GM12874 (cell line): ENCODE results near the gene NR1D2.

Source experiments
- TF ChIP-seq, protein P1 (sequence below): IDR thresholded peaks from 2 replicates; pipeline ENCODE4 v1.5.1; 2011; ENCODE audit warnings: low read depth, mild to moderate bottlenecking, control low read depth, low read length, moderate library complexity; ENCODE audit not compliant: insufficient read depth

The NR1D2 gene

GRCh38 chr3:23926246-23926645 is 18.8 kb upstream of the NR1D2 start:
- TF ChIP-seq, protein P1, sequence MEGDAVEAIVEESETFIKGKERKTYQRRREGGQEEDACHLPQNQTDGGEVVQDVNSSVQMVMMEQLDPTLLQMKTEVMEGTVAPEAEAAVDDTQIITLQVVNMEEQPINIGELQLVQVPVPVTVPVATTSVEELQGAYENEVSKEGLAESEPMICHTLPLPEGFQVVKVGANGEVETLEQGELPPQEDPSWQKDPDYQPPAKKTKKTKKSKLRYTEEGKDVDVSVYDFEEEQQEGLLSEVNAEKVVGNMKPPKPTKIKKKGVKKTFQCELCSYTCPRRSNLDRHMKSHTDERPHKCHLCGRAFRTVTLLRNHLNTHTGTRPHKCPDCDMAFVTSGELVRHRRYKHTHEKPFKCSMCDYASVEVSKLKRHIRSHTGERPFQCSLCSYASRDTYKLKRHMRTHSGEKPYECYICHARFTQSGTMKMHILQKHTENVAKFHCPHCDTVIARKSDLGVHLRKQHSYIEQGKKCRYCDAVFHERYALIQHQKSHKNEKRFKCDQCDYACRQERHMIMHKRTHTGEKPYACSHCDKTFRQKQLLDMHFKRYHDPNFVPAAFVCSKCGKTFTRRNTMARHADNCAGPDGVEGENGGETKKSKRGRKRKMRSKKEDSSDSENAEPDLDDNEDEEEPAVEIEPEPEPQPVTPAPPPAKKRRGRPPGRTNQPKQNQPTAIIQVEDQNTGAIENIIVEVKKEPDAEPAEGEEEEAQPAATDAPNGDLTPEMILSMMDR, result no peak

DNA sequence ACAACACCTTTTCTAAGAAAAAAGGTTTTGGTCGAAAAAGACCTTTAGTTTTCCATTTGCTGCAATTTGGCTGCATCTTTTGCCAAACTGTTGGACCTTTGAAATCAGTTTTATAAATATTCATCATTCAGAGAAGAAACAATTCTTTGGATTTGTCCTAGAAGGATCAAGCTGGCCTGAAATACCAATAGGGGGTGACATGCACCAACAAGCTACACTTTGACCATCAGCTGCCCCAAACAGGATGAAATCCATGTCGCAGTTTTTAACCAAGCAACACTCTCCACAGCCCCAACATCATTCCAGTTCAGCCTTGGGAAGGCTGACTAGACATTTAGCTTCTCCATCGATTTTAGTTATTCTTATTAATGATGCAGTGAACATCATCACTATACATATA is 18.4 kb upstream of the NR1D2 start:
- TF ChIP-seq, protein P1, result no peak

DNA sequence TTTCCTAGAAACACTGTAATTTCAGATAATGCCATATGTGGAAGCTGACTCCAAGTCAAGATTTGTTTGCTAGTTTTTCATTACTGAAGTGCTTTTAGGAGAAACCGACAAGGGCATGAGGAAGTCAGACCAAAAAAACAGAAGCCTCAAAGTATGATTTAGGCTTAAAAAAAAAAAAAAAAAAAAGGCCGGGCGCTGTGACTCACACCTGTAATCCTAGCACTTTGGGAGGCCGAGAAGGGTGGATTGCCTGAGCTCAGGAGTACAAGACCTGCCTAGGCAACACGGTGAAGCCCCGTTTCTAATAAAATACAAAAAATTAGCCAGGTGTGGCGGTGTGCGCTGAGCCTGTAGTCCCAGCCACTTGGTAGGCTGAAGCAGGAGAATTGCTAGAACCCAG is 16.6 kb upstream of the NR1D2 start:
- TF ChIP-seq, protein P1, result no peak

- TF ChIP-seq, protein P1, result no peak
Observed at GRCh38 chr3:23931597-23931996, 13.5 kb upstream of the NR1D2 start.

- TF ChIP-seq, protein P1, result no peak
Observed at GRCh38 chr3:23932571-23932970, 12.5 kb upstream of the NR1D2 start.

DNA sequence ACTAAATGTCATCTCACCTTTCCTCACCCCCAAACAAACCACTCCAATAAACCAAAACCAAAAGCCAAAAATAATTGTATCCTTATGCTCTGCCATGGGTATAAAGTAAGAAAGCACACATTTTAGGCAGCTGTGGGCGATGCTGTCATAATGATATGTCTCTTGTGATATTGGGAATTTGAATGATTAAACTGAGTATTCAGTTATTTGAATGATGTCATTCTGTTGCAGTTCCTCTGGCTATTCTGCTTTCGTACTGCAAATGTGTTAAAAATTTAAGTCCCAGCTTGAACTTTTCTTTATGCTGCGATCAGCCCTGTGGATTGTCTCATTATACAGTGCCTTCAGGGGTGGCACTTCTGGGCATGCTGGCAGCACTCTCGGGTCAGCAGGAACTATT is 10.8 kb upstream of the NR1D2 start:
- TF ChIP-seq, protein P1, result no peak

DNA sequence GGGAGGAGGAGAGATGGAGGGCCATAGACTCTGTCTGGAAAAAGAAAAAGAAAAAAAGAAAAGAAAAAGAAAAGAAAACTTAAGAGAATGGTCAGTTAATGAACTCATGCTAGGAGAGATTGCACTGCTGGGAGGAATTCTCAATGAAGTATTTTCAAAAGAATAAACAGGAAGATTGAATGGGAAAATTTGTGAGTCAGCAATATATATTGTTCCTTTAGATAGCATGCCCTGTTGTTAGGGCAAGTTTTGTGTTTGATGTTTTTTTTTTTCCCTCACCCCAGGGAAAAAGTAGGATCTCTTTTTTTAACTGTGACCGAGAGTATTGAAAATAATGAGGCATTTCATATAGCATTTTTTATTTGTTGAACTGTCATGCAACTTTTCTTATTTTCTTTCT is 7.8 kb upstream of the NR1D2 start:
- TF ChIP-seq, protein P1, result no peak

GRCh38 chr3:23938688-23939087 is 6.4 kb upstream of the NR1D2 start:
- TF ChIP-seq, protein P1, result no peak
